Spleen (tissue), 11 donors: Measurements from ENCODE around the gene TNPO3. TPM values are rescaled to one million over a fixed set of nuclear protein-coding genes. Genes with fewer than 3 reads are reported as not detected.
A peak's percentile ranks its signal among the peaks of the same experiment; 100 is the strongest.

ENCODE experiments used
- DNase-seq: peaks from one replicate; pipeline ENCODE4 v3.0.0-alpha.2; 2020
- H3K27ac ChIP-seq, 8 donors: fragments of 200-600 bp; sonication (generic) in 7 of 8; 1 replicate in 4 of 8; 2 replicates in 4 of 8; pipeline versions ENCODE4 v1.5.0 to v1.8.0; 2016 to 2021; ENCODE audit warnings: inconsistent platforms in 4 of 8, mild to moderate bottlenecking in 4 of 8, moderate library complexity in 1 of 8
- H3K27me3 ChIP-seq, 7 donors: fragments of 200-600 bp; sonication (generic) in 6 of 7; replicated peaks in 1 of 7; 1 replicate in 4 of 7; 2 replicates in 3 of 7; pipeline versions ENCODE4 v1.5.0 to v1.8.0; 2016 to 2021; ENCODE audit warnings: inconsistent platforms in 3 of 7, mild to moderate bottlenecking in 1 of 7
- H3K36me3 ChIP-seq, 6 donors: fragments of 200-600 bp; sonication (generic) in 5 of 6; 1 replicate in 4 of 6; 2 replicates in 2 of 6; pipeline versions ENCODE4 v1.5.0 to v1.8.0; 2016 to 2021; ENCODE audit warnings: inconsistent platforms in 2 of 6
- H3K4me1 ChIP-seq, 6 donors: fragments of 200-600 bp; sonication (generic) in 5 of 6; 1 replicate in 3 of 6; 2 replicates in 3 of 6; pipeline versions ENCODE4 v1.5.0 to v1.8.0; 2016 to 2021; ENCODE audit warnings: inconsistent platforms in 3 of 6
- H3K4me3 ChIP-seq, 8 donors: fragments of 200-600 bp; sonication (generic) in 7 of 8; 1 replicate in 4 of 8; 2 replicates in 4 of 8; pipeline versions ENCODE4 v1.5.0 to v1.8.0; 2016 to 2021; ENCODE audit warnings: inconsistent platforms in 4 of 8, mild to moderate bottlenecking in 4 of 8, moderate library complexity in 2 of 8
- H3K9me3 ChIP-seq, 8 donors: fragments of 200-600 bp; sonication (generic) in 7 of 8; 1 replicate in 4 of 8; 2 replicates in 4 of 8; pipeline versions ENCODE4 v1.5.0 to v1.8.0; 2016 to 2021; ENCODE audit warnings: inconsistent platforms in 4 of 8
- POLR2A ChIP-seq, 3 donors: fragments of 450-650 bp; IDR thresholded peaks; one replicate each; pipeline ENCODE4 v1.5.1; 2017; ENCODE audit warnings: antibody characterized with exemption in 3 of 3, mild to moderate bottlenecking in 1 of 3
- POLR2AphosphoS5 ChIP-seq, 3 donors: sonication (generic); formaldehyde crosslinking; IDR thresholded peaks; one replicate each; pipeline ENCODE4 v1.5.1; 2017; ENCODE audit warnings: antibody characterized with exemption in 3 of 3
- WGBS, 5 donors: extraction: QIAGEN DNeasy Blood & Tissue Kit in 3 of 5; methylation state at CpG; one replicate each; pipeline versions ENCODE4 v1.1.5 to v1.1.7; 2013 to 2018; 5-methylcytosine and 5-hydroxymethylcytosine counted together
- intact Hi-C: fragments of 100-400 bp; cut with DNase I; formaldehyde crosslinking; loops from one replicate; pipeline ENCODE4 v1.15.0; 2023; ENCODE audit warnings: low total_unique reads
- polyA plus RNA-seq, 3 donors: library from polyadenylated mRNA; stranded (reverse); fragments of 200-250 nt; gene quantifications; one replicate each; pipeline ENCODE4 v1.2.1, GENCODE V29; 2013
- total RNA-seq, 7 donors: library from RNA; depleted of rRNA in 3 of 7; stranded (reverse); fragments of >200 nt in 3 of 7; fragmentation: NEBNext Ultra II Directional in 4 of 7; extraction: Animal tissue kit (Norgen Biotek cat#: 25700) in 4 of 7; gene quantifications; one replicate each; pipeline versions ENCODE4 v1.1.0 to v1.2.1, GENCODE V29; 2016 to 2021
- TF ChIP-seq, protein P1 (sequence below), 11 experiments: fragments of 200-600 bp in 7 of 11; fragments of 450-650 bp in 4 of 11; sonication (generic) in 4 of 11; IDR thresholded peaks in 8 of 11; conservative IDR thresholded peaks in 3 of 11; 1 replicate in 7 of 11; 2 replicates in 4 of 11; pipeline versions ENCODE4 v1.4.0 to v1.8.0; 2016 to 2021; ENCODE audit warnings: antibody characterized with exemption in 11 of 11, inconsistent platforms in 4 of 11, mild to moderate bottlenecking in 1 of 11
- donor health status: healthy with polysubstance abuse.
- donor health status: DM: no; HTN: no; CAD: no; lungs with moderate emphysema.
- donor health status: DM: no; HTN: no; CAD: no.
- donor health status: Bipolar disorder and iron deficiency.
- donor health status: healthy.
- donor health status: DM: no; HTN: no; CAD: no.
- donor health status: DM: yes; HTN: yes; CAD: no.

Gene TNPO3
- total and polyA plus RNA-seq, 10 donors, result 11.2 to 49.0 (median 35.1) TPM

DNA sequence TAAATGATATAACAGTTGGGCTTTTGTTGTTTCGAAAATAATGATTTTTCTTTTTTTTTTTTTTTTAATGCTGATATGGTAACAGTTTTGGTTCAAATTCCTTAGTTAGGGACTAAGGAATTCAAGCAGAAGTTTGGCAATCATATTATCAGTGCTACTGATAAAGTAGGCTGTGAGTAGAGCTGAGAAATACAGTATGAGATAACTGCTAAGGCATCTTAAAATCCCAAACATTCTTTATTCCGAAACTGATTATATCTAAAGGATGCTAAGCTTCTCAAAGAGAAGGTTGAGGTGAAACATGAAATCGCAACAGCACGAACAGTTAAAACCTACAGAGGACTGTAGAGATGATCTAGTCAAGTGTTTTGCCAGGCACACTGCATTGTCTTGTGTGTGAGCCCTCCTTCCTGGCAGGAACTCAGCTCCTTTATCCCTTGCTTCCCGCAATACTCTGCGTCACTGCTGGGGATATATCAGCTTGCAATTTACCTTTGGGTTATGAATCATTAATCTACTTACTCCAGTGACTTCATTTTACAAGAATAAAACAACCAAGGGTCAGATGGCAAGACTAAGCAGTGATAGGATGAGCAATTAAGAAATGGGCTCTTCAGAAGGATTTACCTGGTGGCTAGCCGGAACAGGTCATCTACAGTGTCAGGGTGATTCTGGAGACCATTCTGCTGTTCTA lies 80.5 kb downstream of the TNPO3 start:
- peaks cover 2 to 99% (median 88%) of the 10 kb centered on the region in 6 donors for H3K36me3 ChIP-seq
- no peak for DNase-seq
- TF ChIP-seq POLR2A (IDR thresholded peaks at IDR 0.05) (no peak), POLR2AphosphoS5 (IDR thresholded peaks at IDR 0.05) (no peak)
- TF ChIP-seq, protein P1, sequence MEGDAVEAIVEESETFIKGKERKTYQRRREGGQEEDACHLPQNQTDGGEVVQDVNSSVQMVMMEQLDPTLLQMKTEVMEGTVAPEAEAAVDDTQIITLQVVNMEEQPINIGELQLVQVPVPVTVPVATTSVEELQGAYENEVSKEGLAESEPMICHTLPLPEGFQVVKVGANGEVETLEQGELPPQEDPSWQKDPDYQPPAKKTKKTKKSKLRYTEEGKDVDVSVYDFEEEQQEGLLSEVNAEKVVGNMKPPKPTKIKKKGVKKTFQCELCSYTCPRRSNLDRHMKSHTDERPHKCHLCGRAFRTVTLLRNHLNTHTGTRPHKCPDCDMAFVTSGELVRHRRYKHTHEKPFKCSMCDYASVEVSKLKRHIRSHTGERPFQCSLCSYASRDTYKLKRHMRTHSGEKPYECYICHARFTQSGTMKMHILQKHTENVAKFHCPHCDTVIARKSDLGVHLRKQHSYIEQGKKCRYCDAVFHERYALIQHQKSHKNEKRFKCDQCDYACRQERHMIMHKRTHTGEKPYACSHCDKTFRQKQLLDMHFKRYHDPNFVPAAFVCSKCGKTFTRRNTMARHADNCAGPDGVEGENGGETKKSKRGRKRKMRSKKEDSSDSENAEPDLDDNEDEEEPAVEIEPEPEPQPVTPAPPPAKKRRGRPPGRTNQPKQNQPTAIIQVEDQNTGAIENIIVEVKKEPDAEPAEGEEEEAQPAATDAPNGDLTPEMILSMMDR (IDR thresholded peaks at IDR 0.05 in 8 of 11, conservative IDR thresholded peaks at IDR 0.05 in 3 of 11), result no peak
- no peak overlapping the region for H3K27ac ChIP-seq
- no peaks in the 10 kb centered on the region for H3K4me1 ChIP-seq
- H3K9me3 ChIP-seq, result no peaks in the 10 kb centered on the region
- H3K27me3 ChIP-seq, result no peaks in the 10 kb centered on the region
- H3K4me3 ChIP-seq, result no peak overlapping the region
- 84 to 95% (median 88%) methylated on average over 7 of the region's 7 CpGs for WGBS, 5 donors
- intact Hi-C loops, result no loop called here

DNA sequence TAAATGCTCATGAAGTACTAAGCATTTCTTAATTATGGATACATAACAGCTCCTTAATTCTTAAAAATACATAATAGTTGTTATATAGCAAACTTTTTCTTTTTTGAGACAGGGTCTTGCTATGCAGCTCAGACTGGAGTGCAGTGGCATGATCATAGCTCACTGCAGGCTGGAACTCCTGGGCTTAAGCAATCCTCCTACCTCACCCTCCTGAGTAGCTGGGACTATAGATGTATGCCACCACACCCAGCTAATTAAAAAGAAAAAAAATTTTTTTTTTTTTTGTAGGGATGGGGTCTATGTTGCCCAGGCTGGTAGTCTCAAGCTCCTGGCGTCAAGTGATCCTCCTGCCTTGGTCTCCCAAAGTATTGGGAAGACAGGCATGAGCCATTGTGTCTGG lies 86.3 kb downstream of the TNPO3 start:
- TF ChIP-seq POLR2A (IDR thresholded peaks at IDR 0.05) (no peak), POLR2AphosphoS5 (IDR thresholded peaks at IDR 0.05) (no peak)
- TF ChIP-seq, protein P1 (IDR thresholded peaks at IDR 0.05 in 8 of 11, conservative IDR thresholded peaks at IDR 0.05 in 3 of 11), result no peak
- no peaks in the 10 kb centered on the region for H3K27me3 ChIP-seq
- peaks cover 0 to 5% (median 3%) of the 10 kb centered on the region in 6 donors for H3K4me1 ChIP-seq
- intact Hi-C loops, result no loop called here
- H3K9me3 ChIP-seq, result no peaks in the 10 kb centered on the region
- H3K36me3 ChIP-seq, result peaks cover 2 to 99% (median 76%) of the 10 kb centered on the region in 6 donors
- WGBS, 5 donors, result 92 to 100% (median 93%) methylated on average over 1 of the region's 1 CpG
- H3K4me3 ChIP-seq, result no peak overlapping the region
- no peak overlapping the region for H3K27ac ChIP-seq
- no peak for DNase-seq

DNA sequence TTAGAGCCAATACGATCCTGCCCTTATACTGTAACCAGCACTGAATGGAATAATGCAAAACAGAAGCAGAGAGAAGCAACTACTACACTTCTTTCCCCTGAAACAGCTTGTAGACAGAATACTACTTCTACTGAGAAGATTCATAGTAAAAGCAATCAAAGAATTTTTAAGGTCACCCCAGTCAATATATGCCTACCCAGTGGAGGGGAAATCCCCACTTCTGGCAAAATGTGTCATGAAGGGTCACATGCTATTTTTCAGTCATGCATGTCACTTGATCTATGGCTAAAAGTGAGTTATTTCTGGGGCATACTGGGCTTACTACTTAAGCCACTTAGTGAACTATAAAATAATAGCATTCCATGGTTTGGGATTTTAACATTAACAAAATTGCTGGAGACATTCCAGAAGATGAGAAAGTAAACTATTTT lies 91.6 kb downstream of the TNPO3 start:
- Histone ChIP-seq H3K27ac (peak overlapping the region in 7 of 8 donors; percentile 11 to 51 (median 29)), H3K4me1 (peaks cover 0 to 19% (median 11%) of the 10 kb centered on the region in 6 donors), H3K9me3 (no peaks in the 10 kb centered on the region), H3K36me3 (peaks cover 2 to 100% (median 57%) of the 10 kb centered on the region in 6 donors), H3K4me3 (no peak overlapping the region), H3K27me3 (no peaks in the 10 kb centered on the region)
- WGBS, 5 donors, result 53 to 76% (median 70%) methylated on average over 1 of the region's 1 CpG
- intact Hi-C loops, result no loop called here
- no peak for DNase-seq
- TF ChIP-seq POLR2AphosphoS5 (IDR thresholded peaks at IDR 0.05) (no peak), POLR2A (IDR thresholded peaks at IDR 0.05) (no peak)
- TF ChIP-seq, protein P1 (IDR thresholded peaks at IDR 0.05 in 8 of 11, conservative IDR thresholded peaks at IDR 0.05 in 3 of 11), result no peak

DNA sequence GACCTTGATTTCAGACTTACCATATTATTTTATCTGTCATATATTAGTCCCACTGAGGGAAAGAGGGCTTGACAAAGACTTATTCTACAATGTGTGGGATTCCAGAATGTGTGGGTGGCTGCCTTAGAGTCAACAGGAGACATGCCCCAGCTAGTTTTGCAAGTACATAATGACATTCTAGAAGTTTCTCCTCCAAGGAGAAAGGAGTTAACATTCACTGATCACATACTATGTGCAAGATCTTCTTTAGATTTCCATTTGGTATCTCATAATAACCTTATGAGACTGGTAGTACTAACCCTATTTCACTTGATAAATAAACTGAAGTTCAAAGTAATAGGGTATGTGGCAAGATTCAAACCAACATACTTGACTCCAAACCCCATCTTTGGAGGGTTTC lies 92.0 kb downstream of the TNPO3 start:
- Histone ChIP-seq H3K27ac (peak overlapping the region in 6 of 8 donors; percentile 16 to 51 (median 30)), H3K36me3 (peaks cover 2 to 100% (median 56%) of the 10 kb centered on the region in 6 donors), H3K9me3 (no peaks in the 10 kb centered on the region), H3K27me3 (no peaks in the 10 kb centered on the region), H3K4me1 (peaks cover 0 to 19% (median 11%) of the 10 kb centered on the region in 6 donors), H3K4me3 (no peak overlapping the region)
- intact Hi-C loops, result no loop called here
- no peak for DNase-seq
- TF ChIP-seq POLR2A (IDR thresholded peaks at IDR 0.05), result no peak
- TF ChIP-seq POLR2AphosphoS5 (IDR thresholded peaks at IDR 0.05), result no peak
- TF ChIP-seq, protein P1 (IDR thresholded peaks at IDR 0.05 in 8 of 11, conservative IDR thresholded peaks at IDR 0.05 in 3 of 11), result no peak
